DND-41 (cell line): ENCODE data around the gene VAV3.

Experiments used
- ATAC-seq: fragments of 200-7000 bp; cut with Tn5 transposase; 3 replicates; pipeline ENCODE4 v1.9.1; 2021; ENCODE audit warnings: low read depth; ENCODE audit not compliant: insufficient read depth
- DNase-seq: peaks from one replicate; pipeline ENCODE4 v3.0.0-alpha.2; 2020
- H2AFZ ChIP-seq: 2 replicates; pipeline ENCODE4 v1.6.0; 2012; ENCODE audit warnings: low read depth, low read length
- H3K27ac ChIP-seq: 2 replicates; pipeline ENCODE4 v1.5.1; 2012; ENCODE audit warnings: low read length, inconsistent platforms
- H3K27me3 ChIP-seq: fragments of 200-600 bp; sonication (generic); 2 replicates; pipeline ENCODE4 v1.6.0; 2012; ENCODE audit warnings: low read length, mild to moderate bottlenecking, inconsistent platforms; ENCODE audit not compliant: insufficient read depth, poor library complexity
- H3K36me3 ChIP-seq: 2 replicates; pipeline ENCODE4 v1.5.1; 2012; ENCODE audit warnings: low read length, inconsistent platforms; ENCODE audit not compliant: insufficient read depth
- H3K4me1 ChIP-seq: 2 replicates; pipeline ENCODE4 v1.5.1; 2012; ENCODE audit warnings: mild to moderate bottlenecking, low read length; ENCODE audit not compliant: insufficient read depth
- H3K4me2 ChIP-seq: 2 replicates; pipeline ENCODE4 v1.6.0; 2012; ENCODE audit warnings: mild to moderate bottlenecking, moderate library complexity, low read length, inconsistent platforms; ENCODE audit not compliant: insufficient read depth
- H3K4me3 ChIP-seq, 2 experiments: fragments of 200-600 bp in 1 of 2; shearing (Covaris generic) in 1 of 2; 2 replicates each; pipeline ENCODE4 v1.5.1; 2012 to 2016; ENCODE audit warnings: inconsistent platforms in 2 of 2, low read length in 2 of 2, mild to moderate bottlenecking in 2 of 2, low read depth in 1 of 2, moderate library complexity in 1 of 2
- H3K79me2 ChIP-seq: 2 replicates; pipeline ENCODE4 v1.6.0; 2012; ENCODE audit warnings: low read length, inconsistent platforms; ENCODE audit not compliant: insufficient read depth
- H3K9ac ChIP-seq: 2 replicates; pipeline ENCODE4 v1.6.0; 2012; ENCODE audit warnings: low read depth, mild to moderate bottlenecking, inconsistent platforms, low read length, moderate library complexity
- H3K9me3 ChIP-seq: 2 replicates; pipeline ENCODE4 v1.5.1; 2012; ENCODE audit warnings: low read length, moderate library complexity, mild to moderate bottlenecking, inconsistent platforms; ENCODE audit not compliant: insufficient read depth, severe bottlenecking
- H4K20me1 ChIP-seq: 2 replicates; pipeline ENCODE4 v1.6.0; 2012; ENCODE audit warnings: low read length; ENCODE audit not compliant: insufficient read depth
- CTCF ChIP-seq: IDR thresholded peaks from 2 replicates; pipeline ENCODE4 v1.5.1; 2012; ENCODE audit warnings: borderline replicate concordance, low read length, moderate library complexity, mild to moderate bottlenecking; ENCODE audit not compliant: poor library complexity, severe bottlenecking; ENCODE audit errors: extremely low read depth
- EZH2 ChIP-seq: IDR thresholded peaks from 3 replicates; pipeline ENCODE4 v1.6.1; 2012; ENCODE audit warnings: borderline replicate concordance, low read depth, mild to moderate bottlenecking, moderate library complexity, low read length, inconsistent platforms; ENCODE audit not compliant: severe bottlenecking

The VAV3 gene

DNA sequence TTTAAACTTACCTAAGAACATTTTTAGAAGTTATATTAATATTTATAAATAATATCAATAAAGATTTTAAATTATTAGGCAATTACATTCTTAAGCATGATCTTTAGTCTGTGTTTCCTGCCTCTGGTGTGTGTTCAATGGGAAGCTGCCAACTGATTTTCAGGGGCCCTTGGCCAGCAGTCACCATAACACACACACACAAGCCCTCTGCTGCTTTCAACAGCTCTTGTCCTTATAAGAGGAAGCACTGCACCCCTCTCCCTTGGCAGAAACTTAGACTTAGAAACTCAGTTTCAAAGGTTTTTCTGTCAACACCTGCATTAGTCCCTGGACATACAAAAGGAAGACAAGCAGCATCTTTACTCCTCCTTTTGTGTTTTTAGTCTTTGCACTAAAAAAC lies 81.4 kb downstream of the VAV3 start:
- TF ChIP-seq CTCF, result no peak
- Histone ChIP-seq H3K4me3 (no peak overlapping the region), H4K20me1 (no peaks in the 10 kb centered on the region; the same call in 1 of the 2 replicates), H3K27ac (peak overlapping the region; percentile 20; the same call in 1 of the 2 replicates), H3K9me3 (no peaks in the 10 kb centered on the region), H3K9ac (no peak overlapping the region), H3K36me3 (no peaks in the 10 kb centered on the region), H3K79me2 (peaks cover 86% of the 10 kb centered on the region), H3K4me2 (no peak overlapping the region), H3K27me3 (no peaks in the 10 kb centered on the region), H3K4me1 (peaks cover 14% of the 10 kb centered on the region), H2AFZ (no peak overlapping the region)
- peak; percentile 44 for DNase-seq
- ATAC-seq, result peak; percentile 83

- H3K9ac ChIP-seq, result no peak overlapping the region
- H3K4me2 ChIP-seq, result no peak overlapping the region
- peaks cover 86% of the 10 kb centered on the region for H3K79me2 ChIP-seq
- TF ChIP-seq EZH2, result no peak
- TF ChIP-seq CTCF, result no peak
- no peak for ATAC-seq
- no peak for DNase-seq
- no peak overlapping the region for H3K4me3 ChIP-seq
- H2AFZ ChIP-seq, result no peak overlapping the region
- peaks cover 40% of the 10 kb centered on the region for H3K4me1 ChIP-seq
- no peak overlapping the region for H3K27ac ChIP-seq
- no peaks in the 10 kb centered on the region; the same call in 1 of the 2 replicates for H4K20me1 ChIP-seq
- no peaks in the 10 kb centered on the region for H3K27me3 ChIP-seq
- H3K9me3 ChIP-seq, result no peaks in the 10 kb centered on the region
- 0 out of 2 replicates have a peak, but pooled peaks cover under 1% of the 10 kb centered on the region for H3K36me3 ChIP-seq
These were observed 85.1 kb downstream of the VAV3 start for GRCh38 chr1:107879927-107880326.

GRCh38 chr1:107879346-107879745 lies 85.6 kb downstream of the VAV3 start:
- Histone ChIP-seq H3K79me2 (peaks cover 85% of the 10 kb centered on the region), H4K20me1 (no peaks in the 10 kb centered on the region), H2AFZ (no peak overlapping the region), H3K9me3 (no peaks in the 10 kb centered on the region), H3K4me3 (no peak overlapping the region), H3K36me3 (0 out of 2 replicates have a peak, but pooled peaks cover 4% of the 10 kb centered on the region), H3K9ac (no peak overlapping the region), H3K27ac (no peak overlapping the region), H3K4me1 (peaks cover 38% of the 10 kb centered on the region), H3K4me2 (no peak overlapping the region), H3K27me3 (no peaks in the 10 kb centered on the region)
- TF ChIP-seq EZH2 (no peak), CTCF (no peak)
- ATAC-seq, result no peak
- no peak for DNase-seq

DNA sequence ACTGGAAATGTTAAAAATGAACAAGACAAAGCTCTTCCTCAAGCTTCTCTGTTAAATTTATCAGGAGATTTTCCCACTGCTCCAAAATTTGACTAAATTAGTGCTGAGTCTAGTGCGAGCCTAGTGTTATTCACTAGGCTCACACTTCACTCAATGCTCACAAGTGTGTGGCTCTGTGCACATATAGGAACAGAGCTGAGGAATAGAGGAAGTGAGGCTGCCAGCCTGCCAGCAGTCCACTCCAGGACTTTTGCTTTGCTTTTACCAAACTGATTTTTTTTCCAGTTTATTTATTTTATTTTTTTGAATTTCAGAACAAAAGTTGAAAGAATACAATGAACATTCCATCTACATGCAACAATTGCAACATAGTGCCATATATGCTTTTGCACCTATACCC lies 87.2 kb downstream of the VAV3 start:
- Histone ChIP-seq H3K36me3 (peaks cover 4% of the 10 kb centered on the region; the same call in 1 of the 2 replicates), H3K79me2 (peaks cover 74% of the 10 kb centered on the region), H3K27me3 (no peaks in the 10 kb centered on the region), H3K9me3 (no peaks in the 10 kb centered on the region), H4K20me1 (no peaks in the 10 kb centered on the region), H3K27ac (peak overlapping the region; percentile 64), H3K4me1 (peaks cover 35% of the 10 kb centered on the region), H3K4me3 (no peak overlapping the region), H3K9ac (no peak overlapping the region), H3K4me2 (peak overlapping the region; percentile 43), H2AFZ (no peak overlapping the region)
- DNase-seq, result no peak
- peak; percentile 74 for ATAC-seq
- TF ChIP-seq EZH2 (no peak), CTCF (no peak)
